ENCODE data around the gene APBB2. TPM values are rescaled to one million over a fixed set of nuclear protein-coding genes. Genes with fewer than 3 reads are reported as not detected.
A peak's percentile ranks its signal among the peaks of the same experiment; 100 is the strongest.

APBB2 gene
- total and polyA plus RNA-seq, 4 donors = 4.8 to 31.5 (median 11.2) TPM

GRCh38 chr4:41207291-41207831, 7.0 kb downstream of the APBB2 start:
- TF ChIP-seq HNF4G (IDR thresholded peaks at IDR 0.05) (no peak), SP1 (IDR thresholded peaks at IDR 0.05) (no peak), RAD21 (IDR thresholded peaks at IDR 0.05) (peak; percentile 17 to 25), HNF4A (conservative IDR thresholded peaks at IDR 0.05) (peak in 1 of 2 donors; percentile 17)
- Histone ChIP-seq H3K36me3 (ENCODE audit: control insufficient read depth in 4 of 4, insufficient read depth in 3 of 4, low read depth in 1 of 4, low read length in 3 of 4) (peaks cover 0 to 1% (median 0%) of the 10 kb centered on the region in 4 donors), H3K27ac (ENCODE audit: low read depth in 1 of 2, low read length in 2 of 2) (no peak overlapping the region), H3K4me3 (ENCODE audit: low read depth in 1 of 3, low read length in 3 of 3) (no peak overlapping the region), H3K4me1 (ENCODE audit: control insufficient read depth in 4 of 4, insufficient read depth in 4 of 4, low read length in 3 of 4) (peaks cover 4 to 29% (median 17%) of the 10 kb centered on the region in 4 donors), H3K27me3 (ENCODE audit: control insufficient read depth in 4 of 4, insufficient read depth in 4 of 4, low read length in 3 of 4) (no peaks in the 10 kb centered on the region), H3K9me3 (ENCODE audit: control insufficient read depth in 4 of 4, low read length in 3 of 4) (no peaks in the 10 kb centered on the region), H3K9ac (ENCODE audit: low read depth in 1 of 2, low read length in 2 of 2) (no peak overlapping the region)
- no peak for DNase-seq (ENCODE audit: low spot score)

- Histone ChIP-seq H3K4me3 (ENCODE audit: low read depth in 1 of 3, low read length in 3 of 3) (no peak overlapping the region), H3K27ac (ENCODE audit: low read depth in 1 of 2, low read length in 2 of 2) (no peak overlapping the region), H3K9me3 (ENCODE audit: control insufficient read depth in 4 of 4, low read length in 3 of 4) (no peaks in the 10 kb centered on the region), H3K4me1 (ENCODE audit: control insufficient read depth in 4 of 4, insufficient read depth in 4 of 4, low read length in 3 of 4) (peaks cover 4 to 25% (median 17%) of the 10 kb centered on the region in 4 donors), H3K36me3 (ENCODE audit: control insufficient read depth in 4 of 4, insufficient read depth in 3 of 4, low read depth in 1 of 4, low read length in 3 of 4) (no peaks in the 10 kb centered on the region), H3K27me3 (ENCODE audit: control insufficient read depth in 4 of 4, insufficient read depth in 4 of 4, low read length in 3 of 4) (no peaks in the 10 kb centered on the region), H3K9ac (ENCODE audit: low read depth in 1 of 2, low read length in 2 of 2) (no peak overlapping the region)
- TF ChIP-seq ATF3 (IDR thresholded peaks at IDR 0.05) (no peak), CTCF (IDR thresholded peaks at IDR 0.05; ENCODE audit: low read depth, low read length, missing input control) (no peak), FOXA2 (IDR thresholded peaks at IDR 0.05) (no peak), RXRA (IDR thresholded peaks at IDR 0.05) (no peak)
- no peak for DNase-seq (ENCODE audit: low spot score)
- 89% methylated on average over 2 of the region's 2 CpGs for WGBS
These were observed 8.4 kb downstream of the APBB2 start for GRCh38 chr4:41205854-41206460.

GRCh38 chr4:41205130-41205529, 9.2 kb downstream of the APBB2 start:
- Histone ChIP-seq H3K9me3 (ENCODE audit: control insufficient read depth in 4 of 4, low read length in 3 of 4) (no peaks in the 10 kb centered on the region), H3K9ac (ENCODE audit: low read depth in 1 of 2, low read length in 2 of 2) (no peak overlapping the region), H3K4me3 (ENCODE audit: low read depth in 1 of 3, low read length in 3 of 3) (no peak overlapping the region), H3K36me3 (ENCODE audit: control insufficient read depth in 4 of 4, insufficient read depth in 3 of 4, low read depth in 1 of 4, low read length in 3 of 4) (no peaks in the 10 kb centered on the region), H3K27ac (ENCODE audit: low read depth in 1 of 2, low read length in 2 of 2) (peak overlapping the region; percentile 14 to 39), H3K4me1 (ENCODE audit: control insufficient read depth in 4 of 4, insufficient read depth in 4 of 4, low read length in 3 of 4) (peaks cover 2 to 25% (median 15%) of the 10 kb centered on the region in 4 donors), H3K27me3 (ENCODE audit: control insufficient read depth in 4 of 4, insufficient read depth in 4 of 4, low read length in 3 of 4) (no peaks in the 10 kb centered on the region)
- TF ChIP-seq ZBTB33 (IDR thresholded peaks at IDR 0.05) = no peak
- TF ChIP-seq HNF4A (conservative IDR thresholded peaks at IDR 0.05) = no peak
- no peak for DNase-seq (ENCODE audit: low spot score)
- WGBS = 60% methylated on average over 3 of the region's 3 CpGs

All from liver (tissue), 9 donors.